K562 (cell line): ENCODE measurements around the gene RCL1. TPM values are rescaled to one million over a fixed set of nuclear protein-coding genes. Genes with fewer than 3 reads are reported as not detected.

Experiments used
- CBX5 ChIP-seq: IDR thresholded peaks from 2 replicates; pipeline ENCODE4 v1.6.1; 2014; ENCODE audit warnings: low read depth, borderline replicate concordance
- DDX20 ChIP-seq: fragments of 450-650 bp; IDR thresholded peaks from 2 replicates; pipeline ENCODE4 v1.6.1; 2016; ENCODE audit warnings: missing genetic modification characterization, low read depth, mild to moderate bottlenecking, missing compliant biosample characterization, moderate library complexity
- EP300 ChIP-seq: IDR thresholded peaks from 2 replicates; pipeline ENCODE4 v1.6.1; 2012; ENCODE audit warnings: low read length, improper control_type of control experiment
- GATA2 ChIP-seq: sonication (generic); formaldehyde crosslinking; IDR thresholded peaks from 2 replicates; pipeline ENCODE4 v1.4.0; 2020; ENCODE audit warnings: mild to moderate bottlenecking, missing genetic modification reagents
- KHSRP ChIP-seq: fragments of 450-650 bp; IDR thresholded peaks from 2 replicates; pipeline ENCODE4 v1.6.1; 2017
- MBD2 ChIP-seq: sonication (generic); IDR thresholded peaks from 2 replicates; pipeline ENCODE4 v1.6.1; 2016; ENCODE audit warnings: low read depth, borderline replicate concordance
- MYC ChIP-seq, 2 experiments: fragments of 250-450 bp in 1 of 2; sonication (Bioruptor Pico) in 1 of 2; IDR thresholded peaks; 2 replicates each; pipeline versions ENCODE4 v1.5.1 to v1.6.1; 2012 to 2021; ENCODE audit warnings: low read depth in 2 of 2, borderline replicate concordance in 1 of 2, improper control_type of control experiment in 1 of 2, low read length in 1 of 2, mild to moderate bottlenecking in 1 of 2, moderate library complexity in 1 of 2
- NR2C1 ChIP-seq, 2 experiments: fragments of 450-650 bp; IDR thresholded peaks; 2 replicates each; pipeline ENCODE4 v1.6.1; 2017; ENCODE audit warnings: mild to moderate bottlenecking in 2 of 2, antibody characterized with exemption in 1 of 2, inconsistent platforms in 1 of 2, missing compliant biosample characterization in 1 of 2, missing genetic modification characterization in 1 of 2
- PKNOX1 ChIP-seq: fragments of 450-650 bp; IDR thresholded peaks from 2 replicates; pipeline ENCODE4 v1.6.1; 2016
- REST ChIP-seq, 2 experiments: fragments of 450-650 bp; formaldehyde crosslinking in 1 of 2; IDR thresholded peaks; 2 replicates each; pipeline versions ENCODE4 v1.4.0 to v1.6.1; 2014 to 2020; ENCODE audit warnings: mild to moderate bottlenecking in 2 of 2, borderline replicate concordance in 1 of 2, low read depth in 1 of 2
- SMARCA4 ChIP-seq: fragments of 450-650 bp; IDR thresholded peaks from 2 replicates; pipeline ENCODE4 v1.6.1; 2016
- SRF ChIP-seq, 2 experiments: fragments of 250-450, 450-650 bp in 1 of 2; sonication (Bioruptor Pico) in 1 of 2; sonication (generic) in 1 of 2; formaldehyde crosslinking; IDR thresholded peaks; 2 replicates each; pipeline versions ENCODE4 v1.5.0 to v1.5.1; 2020 to 2022; ENCODE audit warnings: mild to moderate bottlenecking in 1 of 2, missing genetic modification reagents in 1 of 2
- TAF15 ChIP-seq: fragments of 200-400 bp; formaldehyde crosslinking; IDR thresholded peaks from 2 replicates; pipeline ENCODE4 v1.6.1; 2017; ENCODE audit warnings: mild to moderate bottlenecking, low read depth, low read length, moderate library complexity
- TBL1XR1 ChIP-seq, 2 experiments: IDR thresholded peaks; 2 replicates each; pipeline ENCODE4 v1.6.1; 2012; ENCODE audit warnings: improper control_type of control experiment in 2 of 2, low read length in 2 of 2, mild to moderate bottlenecking in 1 of 2
- TEAD4 ChIP-seq, 2 experiments: sonication (generic) in 1 of 2; formaldehyde crosslinking in 1 of 2; IDR thresholded peaks; 2 replicates each; pipeline versions ENCODE4 v1.6.1 to v1.8.0; 2012 to 2022; ENCODE audit warnings: borderline replicate concordance in 1 of 2, inconsistent platforms in 1 of 2, low read length in 1 of 2, mild to moderate bottlenecking in 1 of 2, missing genetic modification reagents in 1 of 2
- TRIM24 ChIP-seq, 2 experiments: fragments of 450-650 bp; IDR thresholded peaks; 2 replicates each; pipeline ENCODE4 v1.6.1; 2016
- ZNF239 ChIP-seq: fragments of 250-450 bp; sonication (Bioruptor Pico); IDR thresholded peaks from 2 replicates; pipeline ENCODE4 v1.4.0; 2020; ENCODE audit warnings: mild to moderate bottlenecking
- polyA plus RNA-seq, 8 experiments: library from polyadenylated mRNA; depleted of rRNA in 4 of 8; stranded (reverse) in 5 of 8; unstranded in 3 of 8; fragments of >200 nt; fragmentation: Nextera tagmentation in 2 of 8; fragmentation: Illumina TruSeq in 1 of 8; extraction: Ambion mirVana in 2 of 8; extraction: Trizol in 1 of 8; gene quantifications; 2 replicates each; pipeline versions ENCODE4 v1.2.1 to v1.2.3, GENCODE V29; 2011 to 2014; ENCODE audit warnings: inconsistent platforms in 1 of 8, missing spikeins in 1 of 8
- total RNA-seq, 7 experiments: library from RNA; depleted of rRNA in 6 of 7; stranded (reverse); fragments of >200 nt in 6 of 7; fragmentation: Illumina TruSeq in 2 of 7; extraction: Trizol in 2 of 7; gene quantifications; 2 replicates each; pipeline versions ENCODE4 v1.2.1 to v1.2.3, GENCODE V29; 2011 to 2021; ENCODE audit warnings: low replicate concordance in 1 of 7
- TF ChIP-seq, protein P1 (sequence below): fragments of 250-450 bp; sonication (Bioruptor Pico); IDR thresholded peaks from 2 replicates; pipeline ENCODE4 v1.5.1; 2021; ENCODE audit warnings: mild to moderate bottlenecking

Gene RCL1
- total and polyA plus RNA-seq, 9 of the 15 experiments (the other 6 are each of a cell fraction or from before 2014, with no cell fraction given) = 24.0 to 67.7 (median 38.6) TPM

DNA sequence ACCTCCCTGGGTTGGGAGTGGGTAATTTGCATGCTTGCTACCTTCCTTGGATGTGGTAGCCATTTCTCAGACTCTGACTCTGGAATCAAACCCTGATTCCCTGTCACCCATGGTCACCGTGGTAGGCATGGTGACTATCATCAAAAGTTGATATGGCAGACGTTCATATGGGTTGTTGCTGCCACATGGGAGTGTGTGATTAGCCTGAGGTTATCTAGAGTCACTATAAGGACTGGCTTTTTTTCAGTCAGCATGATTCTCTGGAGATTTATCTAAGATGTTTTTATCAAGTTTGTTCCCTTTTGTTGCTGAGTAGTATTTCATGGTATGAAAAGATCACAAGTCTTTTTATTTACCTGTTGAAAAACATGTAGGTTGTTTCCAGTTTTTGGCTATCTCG, 7.0 kb downstream of the RCL1 start (continued):
- TF ChIP-seq REST (IDR thresholded peaks at IDR 0.05; ENCODE audit: borderline replicate concordance) (no peak; the same call in 1 of the 2 replicates), REST (CRISPR knock-in tag; IDR thresholded peaks at IDR 0.05; ENCODE audit: low read depth) (no peak), EP300 (peak; percentile 98), KHSRP (peak; percentile 51; the same call in 1 of the 2 replicates), TRIM24 (IDR thresholded peaks at IDR 0.05) (peak; percentile 82 to 85), MYC (IDR thresholded peaks at IDR 0.05; ENCODE audit: low read depth, low read length) (peak; percentile 67), MYC (CRISPR knock-in tag; IDR thresholded peaks at IDR 0.05; ENCODE audit: borderline replicate concordance, low read depth) (no peak), DDX20 (tag) (no peak), PKNOX1 (peak; percentile 71), MBD2 (peak; percentile 77), SRF (CRISPR knock-in tag; IDR thresholded peaks at IDR 0.05) (no peak), NR2C1 (IDR thresholded peaks at IDR 0.05) (no peak), NR2C1 (tag; IDR thresholded peaks at IDR 0.05) (0 out of 2 replicates have a peak, but pooled peaks have one; percentile 9), CBX5 (no peak), TEAD4 (IDR thresholded peaks at IDR 0.05; ENCODE audit: low read length) (peak; percentile 98), TEAD4 (CRISPR knock-in tag; IDR thresholded peaks at IDR 0.05; ENCODE audit: borderline replicate concordance) (no peak), TBL1XR1 (IDR thresholded peaks at IDR 0.05; ENCODE audit: low read length in 2 of 2) (peak; percentile 43 to 91; a peak in 3 of 4 replicates), TAF15 (no peak), GATA2 (CRISPR knock-in tag) (peak; percentile 86), SMARCA4 (peak; percentile 96), ZNF239 (CRISPR knock-in tag) (peak; percentile 46; the same call in 1 of the 2 replicates)
- TF ChIP-seq, protein P1, sequence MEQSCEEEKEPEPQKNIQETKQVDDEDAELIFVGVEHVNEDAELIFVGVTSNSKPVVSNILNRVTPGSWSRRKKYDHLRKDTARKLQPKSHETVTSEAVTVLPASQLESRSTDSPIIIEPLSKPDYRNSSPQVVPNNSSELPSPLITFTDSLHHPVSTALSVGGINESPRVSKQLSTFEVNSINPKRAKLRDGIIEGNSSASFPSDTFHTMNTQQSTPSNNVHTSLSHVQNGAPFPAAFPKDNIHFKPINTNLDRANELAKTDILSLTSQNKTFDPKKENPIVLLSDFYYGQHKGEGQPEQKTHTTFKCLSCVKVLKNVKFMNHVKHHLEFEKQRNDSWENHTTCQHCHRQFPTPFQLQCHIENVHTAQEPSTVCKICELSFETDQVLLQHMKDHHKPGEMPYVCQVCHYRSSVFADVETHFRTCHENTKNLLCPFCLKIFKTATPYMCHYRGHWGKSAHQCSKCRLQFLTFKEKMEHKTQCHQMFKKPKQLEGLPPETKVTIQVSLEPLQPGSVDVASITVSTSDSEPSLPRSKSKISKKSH (CRISPR knock-in tag) = no peak
